HG02938 (cell line): ENCODE data around the gene ROBO1.

Experiments
- ATAC-seq: cut with Tn5 transposase; IDR thresholded peaks from one replicate; pipeline ENCODE4 v1.9.1; 2021; ENCODE audit warnings: mild to moderate bottlenecking, moderate library complexity; ENCODE audit not compliant: unreplicated experiment

The ROBO1 gene

DNA sequence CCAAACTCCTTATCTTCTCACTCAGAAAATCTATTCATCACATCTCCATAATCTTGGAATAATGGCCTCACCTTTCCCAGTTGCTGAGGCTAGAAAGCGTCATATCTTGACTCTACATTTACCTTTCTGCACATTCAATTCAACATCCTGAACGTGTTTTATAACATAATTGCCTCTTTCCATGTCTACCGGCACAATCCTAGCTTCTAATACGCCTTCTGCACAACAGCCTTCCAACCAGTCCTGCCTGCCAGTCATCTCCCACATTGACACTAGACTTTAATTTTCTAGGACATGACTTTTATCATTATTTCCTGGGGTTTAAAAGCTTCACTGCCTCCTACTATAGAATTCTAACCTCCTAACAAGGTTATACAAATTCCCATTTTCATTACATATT is 906.6 kb downstream of the ROBO1 start:
- ATAC-seq: no peak

DNA sequence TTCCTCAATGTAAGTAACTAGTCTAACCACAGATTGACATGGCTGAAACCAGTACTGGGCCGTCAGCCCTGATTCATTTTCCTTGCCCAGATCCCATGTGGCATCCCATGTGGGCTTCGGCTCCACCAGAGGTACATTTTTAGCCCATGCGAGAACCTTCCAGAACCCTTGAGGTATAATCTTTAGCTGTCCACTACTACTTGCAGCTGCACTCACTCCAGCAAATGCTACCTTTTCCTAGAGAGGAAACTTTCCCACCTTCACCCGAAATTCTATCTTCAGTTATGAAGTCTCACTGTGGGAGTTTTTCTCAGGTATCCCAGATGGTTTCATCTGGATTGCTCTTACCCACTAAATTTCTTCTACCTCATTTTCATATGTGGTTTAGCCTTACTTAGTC is 907.2 kb downstream of the ROBO1 start:
- no peak for ATAC-seq

GRCh38 chr3:78858910-78859309 is 908.9 kb downstream of the ROBO1 start:
- ATAC-seq: no peak

DNA sequence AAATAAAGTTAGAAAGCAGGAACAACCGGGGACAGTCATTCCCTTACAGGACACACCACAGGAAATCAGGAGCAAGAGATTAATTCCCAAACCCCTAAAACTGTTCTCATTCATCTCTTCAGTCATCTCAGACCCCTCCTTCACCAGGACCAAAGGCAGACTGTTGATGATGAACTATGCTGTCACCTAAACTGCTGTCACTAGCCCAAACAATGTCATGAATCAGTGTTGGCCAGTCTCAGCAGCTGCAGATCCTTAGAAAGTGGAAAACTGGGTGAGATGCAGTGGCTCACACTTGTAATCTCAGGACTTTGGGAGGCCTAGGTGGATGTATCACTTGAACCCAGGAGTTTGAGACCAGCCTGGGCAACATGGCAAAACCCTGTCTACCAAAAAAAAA is 909.6 kb downstream of the ROBO1 start:
- ATAC-seq: no peak

GRCh38 chr3:78857494-78858111 is 910.2 kb downstream of the ROBO1 start:
- ATAC-seq: no peak

DNA sequence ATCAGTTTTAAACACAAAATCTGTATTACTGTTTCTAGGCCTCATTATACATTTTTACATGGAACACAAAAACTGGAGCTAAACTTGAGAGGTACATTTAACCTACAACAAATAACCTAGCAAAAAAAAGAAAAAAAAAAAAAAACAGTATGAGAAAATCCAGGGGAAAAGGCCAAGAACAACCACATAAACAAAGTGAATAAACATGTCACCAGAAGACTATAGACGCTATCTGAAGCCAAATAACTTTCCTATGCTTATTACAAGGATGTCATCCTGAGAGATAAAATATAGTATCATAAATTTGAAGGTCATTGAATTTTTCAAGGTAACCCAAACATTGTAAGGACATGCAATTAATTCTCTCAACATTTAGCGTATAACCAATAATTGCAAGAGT is 911.6 kb downstream of the ROBO1 start:
- no peak for ATAC-seq

DNA sequence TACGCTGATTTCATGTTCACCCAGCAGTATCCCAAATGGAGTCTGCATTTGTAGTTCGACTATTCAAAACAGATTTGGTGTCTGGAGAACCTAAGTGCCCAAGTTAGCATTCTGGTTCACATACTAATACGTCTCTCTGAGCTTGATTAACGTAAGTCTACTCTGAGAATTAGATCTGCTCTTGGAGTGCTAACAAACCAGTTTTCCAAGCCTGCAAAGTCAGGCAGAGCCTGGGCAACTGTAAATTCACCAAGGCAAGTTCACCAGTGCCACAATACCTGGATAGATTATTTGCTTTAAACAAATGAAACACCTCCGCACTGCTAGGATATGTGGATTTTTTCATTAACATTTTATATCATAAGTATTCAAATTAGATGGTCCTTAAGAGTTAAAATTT is 912.6 kb downstream of the ROBO1 start:
- ATAC-seq: no peak

- ATAC-seq: no peak
These were observed 919.2 kb downstream of the ROBO1 start for GRCh38 chr3:78848392-78849288.

GRCh38 chr3:78847603-78848002 is 920.2 kb downstream of the ROBO1 start:
- no peak for ATAC-seq

DNA sequence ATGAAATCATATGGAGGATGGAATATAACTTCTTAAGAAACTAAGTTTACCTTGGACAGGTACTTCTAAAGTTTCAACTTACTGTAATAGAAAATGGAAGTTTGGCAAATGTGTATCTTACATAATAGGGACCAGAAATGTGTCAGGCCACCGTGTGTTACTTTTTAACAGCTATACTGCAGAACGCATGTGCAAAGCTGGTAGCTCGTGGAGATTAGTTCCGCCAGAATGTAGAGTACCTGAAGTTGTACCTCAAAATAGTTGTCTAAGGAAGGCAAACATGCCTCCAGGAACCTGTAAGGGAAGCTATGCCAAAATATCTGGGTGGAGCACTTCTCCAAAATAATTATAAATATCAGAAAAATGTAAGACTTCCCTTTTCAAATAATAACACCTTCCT is 920.6 kb downstream of the ROBO1 start:
- ATAC-seq: no peak

DNA sequence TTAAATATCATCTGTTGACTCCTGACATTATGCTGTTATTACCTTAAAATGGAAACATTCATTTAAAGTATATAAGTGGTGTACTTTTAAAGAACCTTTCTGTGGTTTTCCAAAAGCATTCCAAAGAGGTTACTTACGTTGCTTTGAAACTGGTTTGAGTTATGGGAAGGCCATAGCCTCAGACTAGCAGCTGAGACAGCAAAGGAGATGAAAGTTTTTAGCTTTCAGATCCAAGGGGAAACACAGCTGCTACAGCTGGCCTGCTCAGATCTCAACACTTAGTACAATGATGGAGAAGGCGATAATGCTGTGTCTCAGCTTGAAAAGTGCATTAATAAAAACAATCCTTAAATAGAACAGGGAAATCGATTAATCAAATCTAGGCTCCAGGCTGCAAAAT is 921.1 kb downstream of the ROBO1 start:
- no peak for ATAC-seq

- ATAC-seq: no peak
These were observed 922.2 kb downstream of the ROBO1 start for GRCh38 chr3:78845605-78846004.

GRCh38 chr3:78844307-78844706 is 923.5 kb downstream of the ROBO1 start:
- ATAC-seq: no peak

DNA sequence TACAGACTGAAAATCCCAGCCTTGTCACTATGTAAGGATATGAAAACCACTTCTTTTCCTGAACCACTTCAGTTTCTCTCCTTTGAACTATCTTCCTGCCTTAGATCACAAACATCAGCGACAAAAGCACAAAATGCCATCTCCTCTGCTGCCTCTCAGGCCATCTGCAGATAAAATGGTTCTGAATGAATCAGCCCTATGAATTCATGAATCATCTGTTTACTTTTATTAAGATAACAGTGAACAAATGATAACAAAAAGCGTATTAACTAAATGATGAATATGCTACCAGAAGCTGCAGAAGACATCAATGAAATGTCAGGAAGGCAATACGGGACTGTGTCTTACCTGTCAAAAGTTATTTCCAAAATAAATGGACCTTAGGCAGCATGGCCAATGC is 928.1 kb downstream of the ROBO1 start:
- no peak for ATAC-seq

GRCh38 chr3:78838362-78838761 is 929.4 kb downstream of the ROBO1 start:
- ATAC-seq: no peak

- no peak for ATAC-seq
These were observed 932.9 kb downstream of the ROBO1 start for GRCh38 chr3:78834910-78835309.

- no peak for ATAC-seq
These were observed 935.0 kb downstream of the ROBO1 start for GRCh38 chr3:78832785-78833204.

- ATAC-seq: no peak
These were observed 936.3 kb downstream of the ROBO1 start for GRCh38 chr3:78831446-78831972.

- no peak for ATAC-seq
These were observed 937.3 kb downstream of the ROBO1 start for GRCh38 chr3:78830470-78830869.

GRCh38 chr3:78827618-78828017 is 940.2 kb downstream of the ROBO1 start:
- ATAC-seq: no peak

DNA sequence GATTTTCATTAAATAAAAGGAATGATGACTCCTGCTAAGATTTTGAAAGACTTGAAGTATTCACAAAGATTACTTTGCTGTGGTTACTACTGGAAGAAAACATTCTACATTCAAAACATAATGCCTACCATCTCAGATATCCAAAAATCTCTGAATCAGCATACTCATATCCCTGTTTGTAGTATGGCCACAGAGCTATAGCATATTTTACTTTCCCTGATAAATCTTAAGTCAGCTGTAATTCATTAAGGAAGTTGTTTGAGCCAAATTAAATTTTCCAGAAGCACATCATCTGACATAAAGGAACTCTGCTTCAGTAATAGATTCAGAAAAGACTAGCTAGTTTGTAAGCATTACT is 942.0 kb downstream of the ROBO1 start:
- no peak for ATAC-seq

DNA sequence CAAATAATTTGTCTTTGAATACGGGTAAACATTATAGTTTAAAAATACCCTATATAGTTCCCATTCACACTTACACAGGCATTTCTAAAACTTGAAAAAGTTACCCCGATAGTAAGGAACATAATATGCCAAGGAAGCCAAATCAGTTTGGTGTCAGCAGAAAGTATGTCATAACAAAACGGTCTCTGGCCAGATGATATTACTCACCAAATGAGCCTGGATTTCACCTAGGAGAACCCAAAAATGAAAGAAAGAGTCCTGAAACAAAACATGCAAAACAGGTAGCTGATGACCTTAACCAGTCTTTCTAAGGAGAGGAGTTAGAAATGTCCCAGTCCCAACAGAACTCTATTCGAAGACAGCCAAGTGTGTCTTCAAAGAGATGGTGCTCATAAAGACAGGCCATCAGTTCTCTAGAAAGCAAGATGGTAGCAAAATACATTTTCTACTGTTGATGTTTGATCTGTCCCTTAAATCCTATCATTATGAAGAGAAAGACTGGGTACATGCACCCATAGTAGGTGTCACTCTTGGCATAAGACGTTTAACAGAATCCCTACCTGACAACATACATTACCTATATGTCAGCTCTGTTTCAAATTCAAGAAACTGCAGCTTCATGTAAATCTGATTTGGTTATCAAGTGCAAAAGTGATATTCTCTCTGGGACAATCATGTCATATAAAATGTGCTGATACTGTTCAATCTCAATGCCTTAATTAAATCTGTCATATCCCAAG is 942.5 kb downstream of the ROBO1 start:
- peak; percentile 83 for ATAC-seq
